ENCODE data around the gene ATG10. TPM values are rescaled to one million over a fixed set of nuclear protein-coding genes. Genes with fewer than 3 reads are reported as not detected.
"Not testable (repeated sequence)": the region's sequence is repeated elsewhere in the genome, so short reads cannot be mapped to it uniquely, and the experiment has no call there.

The ATG10 gene
- total RNA-seq, 5 donors from 2014 or later (not counting 1 experiment from before 2014, with no cell fraction given) = 3.9 to 7.8 (median 6.6) TPM

DNA sequence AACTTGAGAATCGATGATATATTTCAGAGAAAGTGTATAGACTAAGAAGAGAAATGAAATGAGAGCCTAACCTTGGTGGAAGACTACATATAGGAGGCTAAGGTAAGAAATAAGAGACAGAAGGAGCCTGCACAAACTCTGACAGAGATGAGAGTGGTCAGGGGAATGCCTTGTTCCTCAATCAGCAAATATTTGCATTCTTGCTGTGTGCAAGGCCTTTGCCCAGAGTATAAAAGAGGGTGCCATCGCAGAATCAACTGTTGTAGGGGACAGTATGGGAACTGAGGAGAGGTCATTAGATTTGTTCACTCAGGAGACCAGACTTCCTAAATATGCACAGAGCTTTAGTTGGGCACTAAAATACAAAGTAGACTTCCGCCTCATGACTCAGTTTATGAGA, 137.2 kb downstream of the ATG10 start:
- peaks cover 10 to 19% (median 18%) of the 10 kb centered on the region in 3 donors for H3K4me1 Mint-ChIP-seq
- ATAC-seq (replicated peaks in 1 of 4) (no peak), DNase-seq (no peak)
- H3K9me3 Mint-ChIP-seq = no peaks in the 10 kb centered on the region
- H3K4me3 ChIP-seq (ENCODE audit: control insufficient read depth in 1 of 2, extremely low read depth in 1 of 2, low read length in 1 of 2) = no peak overlapping the region
- no peaks in the 10 kb centered on the region for H3K27me3 ChIP-seq (replicated peaks in 1 of 2; ENCODE audit: control insufficient read depth in 2 of 2, extremely low read depth in 1 of 2, insufficient read depth in 2 of 2, low read length in 1 of 2)
- H3K9me3 ChIP-seq = no peaks in the 10 kb centered on the region
- peaks cover 0 to 5% of the 10 kb centered on the region in 2 experiments for H3K4me1 ChIP-seq (ENCODE audit: control insufficient read depth in 1 of 2, extremely low read depth in 1 of 2, insufficient read depth in 2 of 2, low read length in 2 of 2)
- 100% methylated on average over 2 of the region's 3 CpGs for WGBS (ENCODE audit: insufficient coverage)
- ChIA-PET POLR2A (no interaction called here), CTCF (no interaction called here)
- no peak overlapping the region for H3K4me3 Mint-ChIP-seq
- H3K27me3 Mint-ChIP-seq = no peaks in the 10 kb centered on the region
- H3K36me3 ChIP-seq (ENCODE audit: control insufficient read depth in 2 of 2, extremely low read depth in 1 of 2, insufficient read depth in 1 of 2, low read length in 1 of 2) = no peaks in the 10 kb centered on the region
- no peaks in the 10 kb centered on the region for H3K36me3 Mint-ChIP-seq
- no peak overlapping the region for H3K27ac ChIP-seq (ENCODE audit: low read length)
- no peak overlapping the region for H3K27ac Mint-ChIP-seq

DNA sequence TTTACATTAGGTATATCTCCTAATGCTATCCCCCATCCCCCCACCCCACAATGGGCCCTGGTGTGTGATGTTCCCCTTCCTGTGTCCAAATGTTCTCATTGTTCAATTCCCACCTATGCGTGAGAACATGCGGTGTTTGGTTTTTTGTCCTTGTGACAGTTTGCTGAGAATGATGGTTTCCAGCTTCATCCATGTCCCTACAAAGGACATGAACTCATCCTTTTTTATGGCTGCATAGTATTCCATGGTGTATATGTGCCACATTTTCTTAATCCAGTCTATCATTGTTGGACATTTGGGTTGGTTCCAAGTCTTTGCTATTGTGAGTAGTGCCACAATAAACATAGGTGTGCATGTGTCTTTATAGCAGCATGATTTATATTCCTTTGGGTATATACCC, 138.1 kb downstream of the ATG10 start:
- DNase-seq; H3K27me3 Mint-ChIP-seq; H3K27me3 ChIP-seq (replicated peaks in 1 of 2; ENCODE audit: control insufficient read depth in 2 of 2, extremely low read depth in 1 of 2, insufficient read depth in 2 of 2, low read length in 1 of 2); H3K4me3 ChIP-seq (ENCODE audit: control insufficient read depth in 1 of 2, extremely low read depth in 1 of 2, low read length in 1 of 2); H3K36me3 Mint-ChIP-seq; CTCF ChIA-PET; H3K4me1 ChIP-seq (ENCODE audit: control insufficient read depth in 1 of 2, extremely low read depth in 1 of 2, insufficient read depth in 2 of 2, low read length in 2 of 2); H3K27ac ChIP-seq (ENCODE audit: low read length); H3K9me3 Mint-ChIP-seq; POLR2A ChIA-PET; H3K9me3 ChIP-seq; H3K4me3 Mint-ChIP-seq; H3K27ac Mint-ChIP-seq; ATAC-seq (replicated peaks in 1 of 4); H3K36me3 ChIP-seq (ENCODE audit: control insufficient read depth in 2 of 2, extremely low read depth in 1 of 2, insufficient read depth in 1 of 2, low read length in 1 of 2): not testable (repeated sequence)
- peaks cover 10 to 19% (median 18%) of the 10 kb centered on the region in 3 donors for H3K4me1 Mint-ChIP-seq
- WGBS (ENCODE audit: insufficient coverage) = no CpG with 5 or more reads among the region's 2 CpGs

- H3K9me3 Mint-ChIP-seq = no peaks in the 10 kb centered on the region
- POLR2A ChIA-PET = no interaction called here
- H3K36me3 Mint-ChIP-seq = peaks cover 4% of the 10 kb centered on the region
- DNase-seq (no peak), ATAC-seq (replicated peaks in 1 of 4) (no peak)
- no peaks in the 10 kb centered on the region for H3K27me3 ChIP-seq (replicated peaks in 1 of 2; ENCODE audit: control insufficient read depth in 2 of 2, extremely low read depth in 1 of 2, insufficient read depth in 2 of 2, low read length in 1 of 2)
- peaks cover 8 to 12% (median 8%) of the 10 kb centered on the region in 3 donors for H3K4me1 Mint-ChIP-seq
- no peaks in the 10 kb centered on the region for H3K36me3 ChIP-seq (ENCODE audit: control insufficient read depth in 2 of 2, extremely low read depth in 1 of 2, insufficient read depth in 1 of 2, low read length in 1 of 2)
- no peaks in the 10 kb centered on the region for H3K27me3 Mint-ChIP-seq
- H3K4me3 ChIP-seq (ENCODE audit: control insufficient read depth in 1 of 2, extremely low read depth in 1 of 2, low read length in 1 of 2) = no peak overlapping the region
- no peaks in the 10 kb centered on the region for H3K9me3 ChIP-seq
- H3K27ac ChIP-seq (ENCODE audit: low read length) = no peak overlapping the region
- H3K4me1 ChIP-seq (ENCODE audit: control insufficient read depth in 1 of 2, extremely low read depth in 1 of 2, insufficient read depth in 2 of 2, low read length in 2 of 2) = peaks cover 0 to 5% of the 10 kb centered on the region in 2 experiments
- no peak overlapping the region for H3K4me3 Mint-ChIP-seq
- CTCF ChIA-PET = no interaction called here
- no peak overlapping the region for H3K27ac Mint-ChIP-seq
- WGBS (ENCODE audit: insufficient coverage) = no CpG with 5 or more reads among the region's 2 CpGs
Observed at GRCh38 chr5:82111191-82111590, 139.4 kb downstream of the ATG10 start.

GRCh38 chr5:82115858-82116257, 144.0 kb downstream of the ATG10 start:
- Histone ChIP-seq H3K27me3 (replicated peaks in 1 of 2; ENCODE audit: control insufficient read depth in 2 of 2, extremely low read depth in 1 of 2, insufficient read depth in 2 of 2, low read length in 1 of 2) (no peaks in the 10 kb centered on the region), H3K4me3 (ENCODE audit: control insufficient read depth in 1 of 2, extremely low read depth in 1 of 2, low read length in 1 of 2) (no peak overlapping the region), H3K27ac (ENCODE audit: low read length) (no peak overlapping the region), H3K4me1 (ENCODE audit: control insufficient read depth in 1 of 2, extremely low read depth in 1 of 2, insufficient read depth in 2 of 2, low read length in 2 of 2) (no peaks in the 10 kb centered on the region), H3K9me3 (no peaks in the 10 kb centered on the region), H3K36me3 (ENCODE audit: control insufficient read depth in 2 of 2, extremely low read depth in 1 of 2, insufficient read depth in 1 of 2, low read length in 1 of 2) (no peaks in the 10 kb centered on the region)
- no peaks in the 10 kb centered on the region for H3K9me3 Mint-ChIP-seq
- no peak overlapping the region for H3K27ac Mint-ChIP-seq
- ATAC-seq (replicated peaks in 1 of 4) (no peak), DNase-seq (no peak)
- H3K4me3 Mint-ChIP-seq = no peak overlapping the region
- WGBS (ENCODE audit: insufficient coverage) = no CpG with 5 or more reads among the region's 1 CpG
- peaks cover 10% of the 10 kb centered on the region for H3K36me3 Mint-ChIP-seq
- CTCF ChIA-PET = no interaction called here
- H3K4me1 Mint-ChIP-seq = no peaks in the 10 kb centered on the region
- POLR2A ChIA-PET = no interaction called here
- no peaks in the 10 kb centered on the region for H3K27me3 Mint-ChIP-seq

DNA sequence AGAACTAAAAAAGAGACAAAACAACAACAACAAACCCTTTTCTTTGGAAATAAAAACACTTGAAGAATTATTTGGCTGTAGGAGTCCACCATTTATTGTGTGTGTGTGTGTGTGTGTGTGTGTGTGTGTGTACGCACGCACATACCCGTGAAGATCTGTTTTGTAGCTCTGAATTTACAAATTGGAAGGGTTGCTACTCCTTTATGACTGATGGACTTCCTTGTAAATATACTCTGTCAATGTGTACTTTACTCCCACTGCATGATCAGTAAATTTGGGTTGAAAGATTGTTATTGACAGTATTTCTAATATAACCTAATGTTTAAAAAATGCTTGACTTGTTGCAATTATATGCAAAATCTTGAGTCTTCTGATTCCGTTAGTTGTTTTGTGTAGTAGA, 148.1 kb downstream of the ATG10 start:
- no peaks in the 10 kb centered on the region for H3K4me1 Mint-ChIP-seq
- WGBS (ENCODE audit: insufficient coverage) = no CpG with 5 or more reads among the region's 4 CpGs
- H3K27ac Mint-ChIP-seq = no peak overlapping the region
- H3K4me3 Mint-ChIP-seq = no peak overlapping the region
- no peaks in the 10 kb centered on the region for H3K4me1 ChIP-seq (ENCODE audit: control insufficient read depth in 1 of 2, extremely low read depth in 1 of 2, insufficient read depth in 2 of 2, low read length in 2 of 2)
- H3K9me3 Mint-ChIP-seq = peaks cover 5 to 21% (median 10%) of the 10 kb centered on the region in 3 donors
- DNase-seq (no peak), ATAC-seq (replicated peaks in 1 of 4) (no peak)
- H3K4me3 ChIP-seq (ENCODE audit: control insufficient read depth in 1 of 2, extremely low read depth in 1 of 2, low read length in 1 of 2) = no peak overlapping the region
- CTCF ChIA-PET = no interaction called here
- H3K36me3 ChIP-seq (ENCODE audit: control insufficient read depth in 2 of 2, extremely low read depth in 1 of 2, insufficient read depth in 1 of 2, low read length in 1 of 2) = no peaks in the 10 kb centered on the region
- peaks cover 25% of the 10 kb centered on the region for H3K36me3 Mint-ChIP-seq
- POLR2A ChIA-PET = interaction anchor here in 1 of 2 donors (0.7 kb wide), 1 partner anchor 111 kb away, joined by 3 read pairs; no protein-coding TSS in a partner anchor
- no peak overlapping the region for H3K27ac ChIP-seq (ENCODE audit: low read length)
- H3K27me3 ChIP-seq (replicated peaks in 1 of 2; ENCODE audit: control insufficient read depth in 2 of 2, extremely low read depth in 1 of 2, insufficient read depth in 2 of 2, low read length in 1 of 2) = no peaks in the 10 kb centered on the region
- H3K9me3 ChIP-seq = no peaks in the 10 kb centered on the region
- no peaks in the 10 kb centered on the region for H3K27me3 Mint-ChIP-seq

DNA sequence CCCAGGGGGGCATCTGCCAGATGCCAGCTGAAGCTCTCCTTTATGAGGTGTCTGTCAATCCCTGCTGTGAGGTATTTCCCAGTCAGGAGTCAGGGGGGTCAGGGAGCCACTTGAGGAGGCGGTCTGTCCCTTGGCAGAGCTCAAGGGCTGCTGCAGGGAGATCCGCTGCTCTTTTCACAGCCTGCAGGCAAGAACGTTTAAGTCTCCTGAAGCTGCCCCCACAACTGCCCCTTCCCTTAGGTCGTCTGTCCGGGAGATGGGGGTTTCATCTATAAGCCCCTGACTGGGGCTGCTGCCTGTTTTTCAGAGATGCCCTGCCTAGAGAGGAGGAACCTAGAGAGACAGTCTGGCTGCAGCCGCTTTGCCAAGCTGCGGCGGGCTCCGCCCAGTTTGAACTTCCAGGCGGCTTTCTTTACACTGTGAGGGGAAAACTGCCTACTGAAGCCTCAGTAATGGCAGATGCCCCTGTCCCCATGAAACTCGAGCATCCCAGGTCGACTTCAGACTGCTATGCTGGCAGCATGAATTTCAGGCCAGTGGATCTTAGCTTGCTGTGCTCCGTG, 158.0 kb downstream of the ATG10 start:
- H3K4me3 ChIP-seq (ENCODE audit: control insufficient read depth in 1 of 2, extremely low read depth in 1 of 2, low read length in 1 of 2) = no peak overlapping the region
- Mint-ChIP-seq H3K27me3 (no peaks in the 10 kb centered on the region), H3K27ac (no peak overlapping the region), H3K4me3 (no peak overlapping the region), H3K4me1 (no peaks in the 10 kb centered on the region), H3K9me3 (peaks cover 28 to 35% (median 29%) of the 10 kb centered on the region in 3 donors), H3K36me3 (peaks cover 46% of the 10 kb centered on the region)
- no peaks in the 10 kb centered on the region for H3K27me3 ChIP-seq (replicated peaks in 1 of 2; ENCODE audit: control insufficient read depth in 2 of 2, extremely low read depth in 1 of 2, insufficient read depth in 2 of 2, low read length in 1 of 2)
- no peak overlapping the region for H3K27ac ChIP-seq (ENCODE audit: low read length)
- ATAC-seq (replicated peaks in 1 of 4) (no peak), DNase-seq (no peak)
- CTCF ChIA-PET = no interaction called here
- no peaks in the 10 kb centered on the region for H3K4me1 ChIP-seq (ENCODE audit: control insufficient read depth in 1 of 2, extremely low read depth in 1 of 2, insufficient read depth in 2 of 2, low read length in 2 of 2)
- POLR2A ChIA-PET = no interaction called here
- WGBS (ENCODE audit: insufficient coverage) = 94% methylated on average over 11 of the region's 13 CpGs
- no peaks in the 10 kb centered on the region for H3K36me3 ChIP-seq (ENCODE audit: control insufficient read depth in 2 of 2, extremely low read depth in 1 of 2, insufficient read depth in 1 of 2, low read length in 1 of 2)
- no peaks in the 10 kb centered on the region for H3K9me3 ChIP-seq

DNA sequence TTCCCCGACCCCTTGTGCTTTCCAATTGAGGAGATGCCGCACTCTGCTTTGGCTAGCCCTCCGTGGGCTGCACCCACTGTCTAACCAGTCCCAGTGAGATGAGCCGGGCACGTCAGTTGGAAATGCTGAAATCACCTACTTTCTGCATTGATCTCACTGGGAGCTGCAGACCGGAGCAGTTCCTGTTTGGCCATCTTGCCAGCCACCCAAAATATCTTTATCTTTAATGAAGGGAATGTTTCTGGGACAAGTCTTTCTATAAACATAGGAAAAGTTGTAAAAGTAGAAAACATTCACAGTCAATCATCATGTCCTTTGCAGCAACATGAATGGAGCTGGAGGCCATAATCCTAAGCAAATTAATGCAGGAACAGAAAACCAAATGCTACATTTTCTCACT, 158.8 kb downstream of the ATG10 start:
- H3K9me3 Mint-ChIP-seq = peaks cover 30 to 38% (median 31%) of the 10 kb centered on the region in 3 donors
- WGBS (ENCODE audit: insufficient coverage) = 93% methylated on average over 5 of the region's 6 CpGs
- Histone ChIP-seq H3K36me3 (ENCODE audit: control insufficient read depth in 2 of 2, extremely low read depth in 1 of 2, insufficient read depth in 1 of 2, low read length in 1 of 2) (no peaks in the 10 kb centered on the region), H3K27me3 (replicated peaks in 1 of 2; ENCODE audit: control insufficient read depth in 2 of 2, extremely low read depth in 1 of 2, insufficient read depth in 2 of 2, low read length in 1 of 2) (no peaks in the 10 kb centered on the region), H3K4me1 (ENCODE audit: control insufficient read depth in 1 of 2, extremely low read depth in 1 of 2, insufficient read depth in 2 of 2, low read length in 2 of 2) (no peaks in the 10 kb centered on the region), H3K4me3 (ENCODE audit: control insufficient read depth in 1 of 2, extremely low read depth in 1 of 2, low read length in 1 of 2) (no peak overlapping the region), H3K9me3 (no peaks in the 10 kb centered on the region), H3K27ac (ENCODE audit: low read length) (no peak overlapping the region)
- no peaks in the 10 kb centered on the region for H3K27me3 Mint-ChIP-seq
- H3K36me3 Mint-ChIP-seq = peaks cover 50% of the 10 kb centered on the region
- no peak overlapping the region for H3K27ac Mint-ChIP-seq
- CTCF ChIA-PET = no interaction called here
- POLR2A ChIA-PET = no interaction called here
- DNase-seq (no peak), ATAC-seq (replicated peaks in 1 of 4) (no peak)
- H3K4me3 Mint-ChIP-seq = no peak overlapping the region
- no peaks in the 10 kb centered on the region for H3K4me1 Mint-ChIP-seq
